ENCODE data around the gene RBM22.

The RBM22 gene

DNA sequence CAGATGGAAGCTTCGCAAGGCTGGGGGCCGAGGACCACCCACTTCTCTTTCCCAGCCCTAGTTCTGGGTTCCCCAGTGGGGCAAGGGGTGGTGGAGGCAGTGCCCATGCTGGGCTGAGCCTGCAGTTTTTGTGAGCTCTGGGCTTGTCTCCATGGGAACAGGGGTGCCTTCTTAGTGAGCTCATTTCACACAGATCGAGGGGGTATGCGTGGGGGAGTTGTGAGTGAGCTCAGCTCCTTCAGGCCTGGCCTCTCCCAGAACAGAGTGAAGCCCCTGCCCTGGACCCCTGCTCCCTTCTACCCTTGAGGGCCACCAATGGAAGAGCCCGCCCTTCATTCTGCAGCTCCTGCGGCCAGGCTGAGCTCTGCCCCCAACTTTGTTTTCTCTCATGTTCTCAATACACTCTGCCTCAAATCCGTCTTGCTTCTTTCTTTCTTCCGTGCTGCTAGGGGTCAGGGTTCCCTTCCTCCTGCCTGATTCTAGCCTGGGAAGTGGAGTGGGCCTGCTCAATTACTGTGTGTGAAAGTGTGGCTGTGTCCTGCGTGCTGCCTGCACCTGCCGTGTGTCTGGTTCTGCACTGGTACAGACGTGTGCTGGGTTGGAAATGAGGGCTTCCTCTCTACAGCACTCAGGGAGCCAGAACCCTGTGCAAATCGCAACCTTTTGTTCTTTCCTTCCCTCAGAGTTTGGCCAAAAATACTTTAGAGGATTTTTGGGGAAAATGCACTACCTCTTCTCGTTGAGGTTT is 48.8 kb downstream of the RBM22 start:
- no peak for DNase-seq (ENCODE audit: low read depth)

DNA sequence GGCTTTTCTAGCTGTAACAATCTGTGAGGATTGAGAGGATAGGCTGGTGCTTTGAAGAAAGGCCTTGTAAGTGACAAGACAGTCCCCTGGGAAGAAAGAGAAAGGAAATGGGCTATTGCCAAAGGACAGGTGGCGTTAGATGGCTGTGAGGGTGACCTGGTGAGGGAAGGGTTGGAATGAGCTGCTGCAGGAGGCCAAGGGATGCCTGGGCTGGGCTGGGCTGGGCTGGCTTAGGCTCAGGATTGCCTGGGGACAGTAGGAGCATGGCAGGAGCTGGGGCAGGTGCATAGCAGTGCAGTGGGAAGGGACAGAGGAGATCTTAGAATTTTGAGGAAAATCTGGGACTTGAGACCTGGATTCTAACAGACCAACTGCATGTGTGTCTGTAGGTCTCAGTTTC is 49.5 kb downstream of the RBM22 start:
- no peak for DNase-seq (ENCODE audit: low read depth)

DNA sequence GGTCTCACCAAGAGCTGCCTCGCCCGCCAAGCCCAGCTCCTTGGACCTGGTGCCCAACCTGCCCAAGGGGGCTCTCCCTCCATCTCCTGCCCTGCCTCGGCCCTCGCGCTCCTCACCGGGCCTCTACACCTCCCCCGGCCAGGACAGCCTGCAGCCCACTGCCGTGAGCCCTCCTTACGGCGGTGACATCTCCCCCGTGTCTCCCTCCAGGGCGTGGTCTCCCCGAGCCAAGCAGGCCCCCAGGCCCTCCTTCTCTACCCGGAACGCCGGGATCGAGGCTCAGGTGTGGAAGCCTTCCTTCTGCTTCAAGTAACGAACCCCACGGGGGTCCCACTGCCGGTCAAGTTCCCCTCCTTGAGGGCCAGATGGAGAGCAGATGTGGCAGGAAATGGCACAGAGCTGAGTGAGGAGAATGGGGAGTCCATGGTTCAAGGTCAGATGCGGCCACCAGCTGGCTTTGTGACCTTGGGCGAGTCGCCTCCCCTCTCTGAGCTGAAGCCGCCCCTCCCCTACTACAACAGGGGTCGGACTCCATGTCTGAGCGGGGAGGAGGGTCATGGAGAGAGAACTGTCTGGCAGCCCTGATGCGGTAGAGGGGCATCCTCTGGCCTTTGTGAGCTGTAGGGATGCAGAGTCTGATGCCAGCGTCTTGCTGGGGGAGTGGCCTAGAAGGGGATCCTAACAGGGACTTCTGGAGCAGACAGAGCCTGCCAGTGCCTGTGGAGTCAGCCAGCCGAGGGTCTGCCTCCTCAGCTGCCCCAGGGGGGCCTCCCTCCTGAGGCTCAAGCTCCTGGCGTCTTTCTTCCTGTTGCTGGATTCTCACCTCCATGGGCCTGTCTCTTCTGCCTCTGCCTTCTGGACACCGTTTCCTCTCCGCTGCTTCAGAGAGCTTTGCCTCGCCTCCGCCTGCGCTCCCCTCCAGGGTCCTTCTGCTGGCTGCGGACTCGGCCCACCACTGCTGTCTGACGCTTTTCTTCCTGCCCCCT is 50.5 kb downstream of the RBM22 start:
- DNase-seq (ENCODE audit: low read depth): no peak

- no peak for DNase-seq (ENCODE audit: low read depth)
These were observed 51.5 kb downstream of the RBM22 start for GRCh38 chr5:150649108-150650020.

DNA sequence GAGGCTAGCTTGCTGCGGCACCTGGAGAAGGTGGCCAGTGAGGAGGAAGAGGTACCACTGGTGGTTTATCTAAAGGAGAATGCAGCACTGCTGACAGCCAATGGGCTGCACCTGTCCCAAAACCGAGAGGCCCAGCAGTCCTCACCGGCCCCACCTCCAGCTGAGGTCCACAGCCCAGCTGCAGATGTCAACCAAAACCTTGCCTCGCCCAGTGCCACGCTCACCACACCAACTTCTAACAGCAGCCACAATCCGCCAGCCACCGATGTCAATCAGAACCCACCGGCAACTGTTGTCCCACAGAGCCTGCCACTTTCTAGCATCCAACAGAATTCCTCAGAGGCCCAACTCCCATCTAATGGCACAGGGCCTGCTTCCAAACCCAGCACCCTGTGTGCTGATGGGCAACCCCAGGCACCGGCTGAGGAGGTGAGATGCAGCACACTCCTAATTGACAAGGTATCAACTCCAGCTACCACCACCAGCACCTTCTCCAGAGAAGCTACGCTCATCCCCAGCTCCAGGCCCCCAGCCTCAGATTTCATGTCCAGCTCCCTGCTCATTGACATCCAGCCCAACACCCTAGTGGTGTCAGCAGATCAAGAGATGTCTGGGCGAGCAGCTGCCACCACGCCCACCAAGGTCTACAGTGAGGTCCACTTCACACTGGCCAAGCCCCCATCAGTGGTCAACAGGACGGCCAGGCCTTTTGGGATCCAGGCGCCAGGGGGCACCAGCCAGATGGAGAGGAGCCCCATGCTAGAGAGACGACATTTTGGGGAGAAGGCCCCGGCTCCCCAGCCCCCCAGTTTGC is 52.4 kb downstream of the RBM22 start:
- DNase-seq (ENCODE audit: low read depth): no peak

GRCh38 chr5:150647275-150648251 is 53.3 kb downstream of the RBM22 start:
- no peak for DNase-seq (ENCODE audit: low read depth)

DNA sequence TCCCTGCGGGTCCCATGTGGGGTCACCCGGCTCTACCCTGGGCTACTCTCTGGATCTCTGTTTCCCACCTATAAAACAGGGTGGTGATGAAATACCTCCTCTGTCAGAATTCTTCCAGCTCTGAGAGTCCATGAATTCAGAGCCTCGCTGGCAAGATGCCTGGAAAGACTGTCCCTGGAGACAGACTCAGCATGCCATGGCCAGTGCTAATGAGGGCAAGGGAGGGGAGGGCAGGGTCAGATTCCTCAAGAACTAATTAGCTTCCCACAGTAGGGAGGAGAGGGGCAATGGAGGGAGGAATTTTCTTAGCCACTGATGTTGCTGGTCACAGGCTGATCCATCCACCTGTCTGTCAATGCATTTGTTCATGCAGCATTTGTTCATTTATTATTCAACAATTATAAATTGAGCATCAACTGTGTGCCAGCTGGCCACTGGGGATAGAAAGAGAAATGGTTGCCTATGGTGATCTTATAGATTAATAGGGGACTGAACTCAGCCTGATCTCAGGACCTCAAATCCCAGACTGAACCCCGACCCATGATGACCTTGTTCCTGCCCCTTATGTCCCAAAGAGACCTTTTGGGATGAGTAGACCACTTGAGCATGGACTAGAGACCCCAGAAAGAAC is 55.7 kb downstream of the RBM22 start:
- DNase-seq (ENCODE audit: low read depth): no peak

DNA sequence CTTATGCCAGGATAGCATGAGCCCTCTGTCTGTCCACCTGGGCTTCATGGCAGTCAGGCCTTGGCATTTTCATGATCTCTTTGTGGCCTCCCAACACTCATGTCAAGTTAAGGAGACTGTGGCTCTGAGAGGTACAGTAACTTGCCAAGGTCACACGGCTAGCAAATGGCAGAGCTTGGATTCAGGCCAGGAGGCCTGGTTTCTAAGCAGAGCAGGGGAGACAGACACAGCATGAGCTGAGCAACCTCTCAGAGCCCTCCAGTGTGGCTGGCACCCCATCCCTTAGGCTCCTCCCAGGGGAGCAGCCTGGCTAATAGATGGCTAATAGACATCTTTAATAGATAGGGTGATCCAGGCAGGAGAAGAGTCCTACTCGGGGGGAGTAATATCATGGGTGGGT is 56.3 kb downstream of the RBM22 start:
- DNase-seq (ENCODE audit: low read depth): no peak

- no peak for DNase-seq (ENCODE audit: low read depth)
These were observed 56.8 kb downstream of the RBM22 start for GRCh38 chr5:150644058-150644457.

DNA sequence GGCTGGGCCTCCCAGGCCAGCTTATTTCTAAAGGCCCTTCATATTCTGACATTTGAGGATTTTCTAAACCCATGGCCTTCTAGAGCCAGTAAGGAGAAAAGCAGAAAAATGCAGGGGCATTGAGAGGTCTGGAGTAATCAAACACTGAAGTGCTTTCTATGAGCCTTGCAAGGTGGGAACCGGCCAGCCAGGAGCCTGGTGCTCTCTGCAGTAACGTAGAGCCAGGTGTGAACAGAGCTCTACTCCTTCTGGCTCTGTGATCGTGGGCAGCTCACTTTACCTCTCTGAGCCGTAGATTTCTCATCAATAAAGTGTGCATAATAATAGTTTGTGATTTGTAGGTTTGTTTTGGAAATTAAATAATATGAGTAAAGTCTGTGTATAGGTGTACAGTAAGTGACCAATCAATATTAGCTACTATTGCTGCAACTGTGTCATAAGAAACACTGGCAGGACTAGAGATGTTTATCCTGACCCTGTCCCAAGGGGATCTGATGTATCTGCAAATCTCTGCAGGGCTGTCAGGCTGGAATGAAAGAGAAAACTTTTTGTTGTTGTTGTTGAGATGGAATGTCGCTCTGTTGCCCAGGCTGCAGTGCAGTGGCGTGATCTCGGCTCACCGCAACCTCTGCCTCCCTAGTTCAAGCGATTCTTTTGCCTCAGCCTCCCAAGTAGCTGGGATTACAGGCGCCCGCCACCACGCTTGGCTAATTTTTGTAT is 57.7 kb downstream of the RBM22 start:
- no peak for DNase-seq (ENCODE audit: low read depth)

DNA sequence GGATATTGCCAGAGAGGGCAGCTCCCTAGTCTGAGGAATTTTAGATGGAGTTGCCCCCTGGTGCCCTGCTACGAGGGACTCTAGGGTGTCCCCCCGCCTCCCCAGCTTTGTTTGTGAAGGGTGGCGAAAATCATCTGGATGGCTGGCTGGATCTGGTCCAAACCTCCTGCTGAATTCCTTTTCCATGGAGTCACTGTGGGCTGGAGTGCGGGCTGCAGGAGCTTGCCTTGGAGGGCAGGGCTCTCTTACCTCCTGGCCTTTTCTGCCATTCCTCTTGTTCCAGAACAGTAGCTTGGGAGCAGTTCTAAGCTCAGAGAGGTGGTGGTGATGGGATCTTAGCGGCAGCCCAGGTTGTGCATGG is 58.3 kb downstream of the RBM22 start:
- DNase-seq (ENCODE audit: low read depth): no peak

- no peak for DNase-seq (ENCODE audit: low read depth)
These were observed 58.9 kb downstream of the RBM22 start for GRCh38 chr5:150641824-150642566.

GRCh38 chr5:150641006-150641570 is 59.8 kb downstream of the RBM22 start:
- DNase-seq (ENCODE audit: low read depth): no peak

All from activated gamma-delta T cell treated with anti-CD3 and anti-CD28 coated beads, Interleukin-2, amount 50 U/mL, for 16 hours (primary cell).